GM19397 (cell line): ENCODE results near the gene DGKH.
"Not testable (repeated sequence)": the region's sequence is repeated elsewhere in the genome, so short reads cannot be mapped to it uniquely, and the experiment has no call there.

ENCODE experiments used
- ATAC-seq: cut with Tn5 transposase; IDR thresholded peaks from one replicate; pipeline ENCODE4 v1.9.1; 2021; ENCODE audit warnings: mild to moderate bottlenecking, moderate library complexity; ENCODE audit not compliant: unreplicated experiment

DGKH gene

DNA sequence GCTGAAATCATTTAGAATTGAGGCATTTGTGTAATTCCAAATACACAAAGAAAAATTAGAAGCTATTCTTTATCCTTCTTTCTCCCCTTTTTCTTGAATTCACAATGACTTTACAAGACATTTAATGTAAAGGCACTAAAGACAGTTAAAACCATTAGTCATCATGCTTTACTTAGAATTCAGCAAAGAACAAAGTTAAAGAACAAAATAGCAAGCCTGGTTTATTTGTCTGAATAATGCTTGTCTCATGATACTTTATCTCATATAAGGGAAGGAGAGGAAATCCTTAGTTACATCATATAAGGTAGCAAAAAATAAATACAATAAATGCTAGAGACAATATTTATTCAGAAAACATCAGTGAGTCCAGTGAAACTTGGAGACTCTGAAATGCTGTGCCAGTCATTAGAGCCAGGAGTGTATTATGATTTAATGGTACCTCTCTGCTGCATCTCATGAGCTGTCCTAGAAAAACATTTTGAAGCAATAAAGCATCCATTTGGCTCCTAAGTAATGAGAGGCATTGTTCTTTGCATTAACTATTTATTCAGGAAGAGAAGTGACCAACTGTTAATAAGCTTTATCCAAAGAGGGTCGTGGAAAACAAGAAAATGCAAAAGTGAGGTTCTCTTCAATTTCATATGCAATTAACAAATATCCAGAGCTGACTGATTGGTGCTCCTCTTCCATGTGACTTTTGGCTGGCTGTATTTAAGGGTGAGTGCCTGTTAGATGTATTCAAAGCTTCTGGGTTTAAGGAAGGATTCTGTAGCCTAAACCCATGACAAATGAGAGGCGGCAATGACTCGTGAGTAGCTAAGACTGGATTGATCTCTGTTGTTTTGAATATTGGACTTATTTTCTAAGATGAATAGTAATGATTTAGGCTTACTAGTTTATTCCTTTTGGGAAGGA lies 105.0 kb downstream of the DGKH start:
- ATAC-seq, result no peak

DNA sequence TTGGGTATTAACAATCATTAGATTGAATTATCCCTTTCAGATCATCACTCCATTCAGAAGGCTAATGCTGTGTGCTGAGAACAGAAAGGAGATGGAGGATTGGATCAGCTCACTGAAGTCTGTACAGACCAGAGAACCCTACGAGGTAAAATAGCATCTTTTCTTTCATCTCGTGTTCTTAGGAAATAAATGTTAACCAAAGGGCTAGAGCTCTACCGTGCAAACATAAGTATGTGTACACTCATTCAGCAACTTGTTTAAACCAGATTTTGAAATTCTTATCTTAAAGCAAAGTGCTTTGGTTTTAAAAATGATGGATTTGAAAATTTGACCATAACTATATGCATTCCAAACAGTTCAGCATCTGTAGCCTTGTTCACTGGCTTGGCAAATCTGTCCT lies 106.8 kb downstream of the DGKH start:
- no peak for ATAC-seq

DNA sequence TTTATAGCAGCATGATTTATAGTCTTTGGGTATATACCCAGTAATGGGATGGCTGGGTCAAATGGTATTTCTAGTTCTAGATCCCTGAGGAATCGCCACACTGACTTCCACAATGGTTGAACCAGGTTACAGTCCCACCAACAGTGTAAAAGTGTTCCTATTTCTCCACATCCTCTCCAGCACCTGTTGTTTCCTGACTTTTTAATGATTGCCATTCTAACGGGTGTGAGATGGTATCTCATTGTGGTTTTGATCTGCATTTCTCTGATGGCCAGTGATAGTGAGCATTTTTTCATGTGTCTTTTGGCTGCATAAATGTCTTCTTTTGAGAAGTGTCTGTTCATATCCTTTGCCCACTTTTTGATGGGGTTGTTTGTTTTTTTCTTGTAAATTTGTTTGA lies 114.9 kb downstream of the DGKH start:
- not testable (repeated sequence) for ATAC-seq

DNA sequence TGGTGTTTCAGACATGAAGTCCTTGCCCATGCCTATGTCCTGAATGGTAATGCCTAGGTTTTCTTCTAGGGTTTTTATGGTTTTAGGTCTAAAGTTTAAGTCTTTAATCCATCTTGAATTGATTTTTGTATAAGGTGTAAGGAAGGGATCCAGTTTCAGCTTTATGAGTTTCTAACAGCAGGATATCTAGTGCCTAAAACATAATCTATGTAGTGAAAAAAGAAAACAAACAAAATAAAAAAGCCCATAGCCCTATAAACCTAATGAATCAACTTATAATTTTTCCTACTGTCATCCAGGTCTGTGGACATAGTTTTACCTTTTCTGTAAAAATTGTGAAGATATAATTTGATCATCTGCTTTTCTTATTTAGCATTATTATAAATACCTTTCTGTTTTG lies 115.5 kb downstream of the DGKH start:
- ATAC-seq, result not testable (repeated sequence)

DNA sequence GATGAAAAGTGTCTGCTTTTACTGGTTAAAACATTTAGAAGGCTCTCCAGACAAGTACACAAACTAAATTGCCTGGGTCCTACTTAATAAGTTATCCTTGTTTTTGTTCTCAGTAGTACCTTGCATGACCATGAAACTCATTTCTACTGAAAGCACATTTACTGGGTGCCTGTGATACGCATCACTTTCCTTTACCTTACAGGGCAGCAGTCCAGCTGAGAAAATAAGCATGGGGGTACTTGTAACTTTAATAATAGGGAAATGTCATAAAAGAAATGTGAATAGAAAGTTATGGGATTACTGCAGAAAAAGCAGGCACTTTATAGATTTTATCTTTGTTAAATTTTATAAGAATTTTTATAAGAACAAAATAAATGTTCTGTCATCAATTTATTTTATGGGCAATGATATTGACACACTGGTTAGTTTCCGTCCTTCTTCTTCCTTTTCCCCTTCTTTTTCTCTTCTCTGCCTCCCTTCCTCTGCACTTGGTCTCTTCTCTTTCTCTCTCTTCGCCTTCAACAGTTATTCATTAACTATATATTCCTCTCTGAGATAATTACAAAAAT lies 116.2 kb downstream of the DGKH start:
- no peak for ATAC-seq

DNA sequence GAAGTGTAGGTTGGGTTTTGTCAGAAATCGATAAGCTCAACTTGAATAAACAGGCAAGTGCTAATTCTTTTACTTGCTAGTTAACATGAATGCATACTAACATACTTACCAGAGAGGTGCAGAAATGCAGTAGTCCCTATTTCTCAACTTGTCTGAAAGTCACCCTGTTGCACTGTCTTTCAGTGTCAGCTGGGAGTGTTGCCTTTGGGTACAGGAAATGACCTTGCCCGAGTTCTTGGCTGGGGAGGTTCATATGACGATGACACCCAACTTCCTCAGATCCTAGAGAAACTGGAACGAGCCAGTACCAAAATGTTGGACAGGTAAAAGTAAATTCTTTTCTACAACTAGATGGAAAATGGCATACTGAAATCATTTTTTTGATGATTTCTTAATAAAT lies 120.0 kb downstream of the DGKH start:
- no peak for ATAC-seq

DNA sequence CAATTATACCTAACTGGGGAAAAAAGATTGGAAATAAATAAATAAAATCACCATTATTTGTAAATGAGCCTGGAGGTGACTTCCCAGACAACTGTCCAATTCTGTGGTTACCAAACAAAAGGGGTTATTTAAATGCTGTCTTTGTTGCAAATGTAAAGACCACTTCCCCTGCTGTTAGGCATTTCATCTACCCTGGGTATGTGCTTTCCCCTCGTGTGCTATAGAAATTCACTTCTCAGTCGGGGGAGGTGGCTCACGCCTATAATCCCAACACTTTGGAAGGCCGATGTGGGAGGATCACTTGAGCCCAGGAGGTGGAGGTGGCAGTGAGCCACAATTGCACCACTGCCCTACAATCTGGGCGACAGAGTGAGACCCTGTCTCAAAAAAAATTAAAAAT lies 121.6 kb downstream of the DGKH start:
- no peak for ATAC-seq

DNA sequence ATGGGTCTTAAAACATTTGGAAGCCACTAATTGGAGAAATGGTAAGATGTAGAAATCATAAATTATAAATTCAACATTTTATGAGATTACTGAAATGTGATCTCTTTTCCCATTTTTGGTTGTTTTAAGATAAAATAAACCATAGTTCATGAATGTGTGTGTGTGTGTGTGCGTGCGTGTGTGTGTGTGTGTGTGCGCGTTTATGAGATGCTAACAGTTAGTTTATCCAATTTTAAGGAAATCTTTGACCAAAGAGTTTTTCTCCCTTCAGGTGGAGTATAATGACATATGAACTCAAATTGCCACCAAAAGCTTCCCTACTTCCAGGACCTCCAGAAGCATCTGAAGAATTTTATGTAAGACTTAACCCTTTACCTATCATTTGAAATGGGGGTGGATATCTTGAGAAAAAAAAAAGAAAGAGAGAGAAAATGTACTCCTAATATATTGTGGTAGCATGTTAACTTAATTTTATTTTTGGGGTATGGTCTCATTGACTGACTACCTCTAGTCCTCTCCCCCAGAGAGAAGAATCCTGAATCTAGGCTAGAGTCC lies 125.4 kb downstream of the DGKH start:
- no peak for ATAC-seq

DNA sequence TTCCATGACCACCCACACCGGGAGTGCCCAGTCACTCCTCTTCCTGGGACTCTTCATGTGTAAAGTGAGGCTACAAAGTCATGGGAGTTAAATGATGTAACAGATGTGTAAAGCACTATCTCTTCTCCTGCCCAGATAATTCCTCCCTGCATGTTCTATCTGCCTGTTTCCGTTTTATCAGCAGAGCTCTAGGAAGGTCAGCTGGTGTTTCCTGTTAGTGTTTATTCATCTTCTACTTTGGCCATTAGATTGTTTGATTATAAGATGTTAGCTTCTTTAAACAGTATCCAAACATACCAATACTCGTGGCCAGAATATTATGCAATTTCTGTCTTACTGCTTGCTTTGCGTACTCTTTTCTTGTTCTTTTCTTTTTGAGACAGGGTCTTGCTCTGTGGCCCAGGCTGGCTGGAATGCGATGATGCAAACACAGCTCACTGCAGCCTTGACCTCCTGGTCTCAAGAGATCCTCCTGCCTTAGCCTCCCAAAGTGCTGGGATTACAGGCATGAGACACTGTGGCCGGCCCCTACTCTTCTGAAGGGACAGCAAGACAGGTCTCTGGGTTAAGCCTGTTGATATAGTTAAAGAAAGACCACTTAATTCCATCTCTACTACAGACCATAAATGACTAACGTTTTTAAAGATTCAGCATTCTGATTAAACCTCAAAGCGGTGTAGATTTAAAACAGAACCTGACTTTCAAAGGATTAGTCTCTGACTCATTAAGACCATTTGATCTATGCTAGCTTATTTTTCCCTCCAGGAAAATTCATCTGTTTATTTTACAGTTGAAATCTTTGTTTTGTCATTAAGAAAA lies 126.1 kb downstream of the DGKH start:
- no peak for ATAC-seq

DNA sequence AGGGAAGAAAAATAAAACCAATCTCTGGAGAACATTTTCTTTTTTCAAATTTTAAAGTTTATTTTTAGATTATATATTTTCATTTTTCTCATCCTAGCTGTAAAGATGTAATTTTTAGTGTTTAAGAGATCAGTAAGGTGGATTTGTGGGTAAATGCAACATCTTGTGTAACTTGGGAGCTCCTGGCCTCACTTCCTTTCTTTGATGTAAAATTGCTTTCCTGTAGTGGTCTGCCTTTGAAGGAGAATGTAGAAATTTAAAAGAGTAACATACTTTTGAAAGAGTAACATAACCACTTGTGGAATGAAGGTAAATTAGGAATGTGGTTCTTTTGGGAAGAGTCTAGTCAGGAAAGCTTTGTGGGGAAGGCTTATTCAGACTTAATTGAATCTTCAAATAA lies 127.8 kb downstream of the DGKH start:
- ATAC-seq, result no peak

DNA sequence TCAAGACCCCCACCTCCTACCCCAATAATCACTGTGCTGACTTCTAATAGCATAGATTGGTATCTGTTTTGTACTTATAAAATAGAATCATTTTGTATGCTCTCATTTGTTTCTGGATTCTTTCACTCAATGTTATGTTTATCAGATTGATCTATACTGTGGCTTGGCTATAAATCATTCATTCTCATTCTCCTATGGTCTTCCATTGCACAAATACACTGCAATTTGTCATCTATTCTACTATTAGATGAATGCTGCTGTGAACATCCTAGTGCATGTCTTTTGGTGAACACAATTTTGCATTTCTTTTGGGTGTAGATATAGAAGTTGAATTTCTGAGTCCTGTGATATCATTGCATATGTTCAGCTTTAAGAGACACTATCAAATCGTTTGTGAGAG lies 128.7 kb downstream of the DGKH start:
- no peak for ATAC-seq

DNA sequence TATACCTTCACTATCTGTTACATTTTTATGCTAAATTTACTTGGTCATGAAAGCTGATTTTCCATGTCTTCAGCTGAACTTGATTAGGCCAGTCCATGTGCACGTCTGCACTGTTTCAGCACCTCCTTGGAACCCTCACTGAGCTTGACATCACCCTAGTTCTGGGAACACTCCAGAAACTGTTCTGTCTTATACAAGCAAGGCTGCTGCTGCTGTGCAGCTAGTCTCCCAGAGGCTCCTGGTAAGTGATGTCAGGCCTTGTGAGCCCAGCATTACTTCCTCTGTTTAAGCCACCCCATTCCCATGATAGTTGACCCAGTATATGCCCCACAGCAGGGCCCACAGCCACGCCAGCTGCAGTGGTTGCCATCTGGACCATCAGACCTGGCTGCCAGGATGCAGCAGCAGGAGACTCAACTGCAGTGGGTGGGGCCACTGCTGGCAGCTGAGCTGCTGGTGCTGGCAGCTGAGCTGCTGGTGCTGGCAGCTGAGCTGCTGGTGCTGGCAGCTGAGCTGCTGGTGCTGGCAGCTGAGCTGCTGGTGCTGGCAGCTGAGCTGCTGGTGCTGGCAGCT lies 133.0 kb downstream of the DGKH start:
- no peak for ATAC-seq

DNA sequence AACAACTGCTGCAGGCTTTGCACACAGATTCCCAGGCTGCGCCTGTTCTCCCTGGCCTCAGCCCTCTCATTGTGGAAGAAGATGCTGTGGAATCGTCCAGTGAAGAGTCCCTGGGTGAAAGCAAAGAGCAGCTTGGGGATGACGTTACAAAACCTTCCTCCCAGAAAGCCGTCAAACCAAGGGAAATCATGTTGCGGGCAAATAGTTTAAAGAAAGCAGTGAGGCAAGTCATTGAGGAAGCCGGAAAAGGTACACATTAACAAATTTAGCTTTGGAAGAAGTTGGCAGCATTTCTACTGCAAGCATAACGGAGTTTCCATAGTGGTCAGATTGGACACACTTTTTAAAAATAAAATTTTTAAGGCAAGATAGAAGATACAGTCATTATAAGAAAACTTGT lies 140.6 kb downstream of the DGKH start:
- ATAC-seq, result no peak

DNA sequence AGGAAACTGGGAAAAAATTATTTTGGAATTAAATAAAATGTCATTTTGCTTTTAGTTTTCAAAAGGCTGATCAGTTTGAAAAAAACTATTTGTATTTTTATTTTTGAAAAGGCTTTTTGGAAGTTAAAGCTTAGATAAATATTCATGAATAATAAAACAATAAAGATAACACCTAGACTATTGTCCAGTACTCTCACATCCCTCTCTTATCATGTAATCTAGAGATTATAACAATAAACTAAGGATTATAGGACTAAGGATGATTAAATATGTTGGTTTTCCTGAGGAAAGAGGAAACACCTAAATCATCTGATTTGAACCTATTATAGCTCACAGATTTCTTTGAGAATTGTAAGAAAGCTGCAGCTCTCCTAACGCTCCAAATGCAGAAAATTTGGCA lies 142.1 kb downstream of the DGKH start:
- no peak for ATAC-seq

DNA sequence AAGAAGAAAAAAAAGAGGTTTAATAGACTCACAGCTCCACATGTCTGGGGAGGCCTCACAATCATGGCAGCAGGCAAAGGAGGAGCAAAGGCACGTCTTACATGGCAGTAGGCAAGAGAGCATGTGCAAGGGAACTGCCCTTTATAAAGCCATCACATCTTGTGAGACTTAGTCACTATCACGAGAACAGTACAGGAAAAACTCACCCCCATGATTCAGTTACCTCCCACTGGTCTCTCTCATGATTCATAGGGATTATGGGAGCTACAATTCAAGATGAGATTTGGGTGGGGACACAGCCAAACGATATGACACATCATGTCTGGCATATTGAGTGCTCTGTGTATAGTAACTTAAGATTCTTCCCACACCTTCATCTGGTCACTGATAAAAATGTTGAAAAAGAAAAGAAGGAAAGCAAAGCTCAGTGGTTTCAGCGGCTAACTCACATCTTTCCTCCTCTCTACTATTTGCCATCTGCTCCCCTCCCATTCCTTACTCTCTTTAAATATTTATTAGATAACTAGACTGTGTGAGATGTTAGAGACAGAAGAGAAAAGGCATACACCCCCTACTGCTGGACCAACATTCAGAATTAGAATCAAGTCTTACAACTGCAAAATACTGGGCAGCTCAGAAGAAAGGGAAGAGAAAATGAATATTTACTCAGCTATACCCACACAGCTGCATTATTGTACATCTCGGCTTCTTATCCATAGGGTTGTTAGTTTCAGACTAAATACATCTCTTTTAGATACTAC lies 163.4 kb downstream of the DGKH start:
- no peak for ATAC-seq

DNA sequence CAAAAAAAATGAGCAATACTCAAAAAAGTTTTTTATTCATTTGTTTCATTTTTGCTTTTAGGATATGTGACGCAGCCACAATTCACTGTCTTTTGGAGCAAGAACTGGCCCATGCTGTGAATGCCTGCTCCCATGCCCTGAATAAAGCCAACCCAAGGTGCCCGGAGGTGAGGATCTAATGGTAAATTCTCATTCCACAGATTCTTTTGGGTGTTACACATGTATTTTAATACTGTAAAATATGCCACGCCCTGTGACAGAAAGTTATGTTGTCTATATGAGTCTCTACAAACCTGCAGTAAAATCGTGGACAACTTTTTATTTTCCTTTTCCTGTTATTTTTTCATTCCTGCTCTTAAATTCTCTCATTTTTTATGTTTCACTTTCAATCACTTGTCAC lies 166.0 kb downstream of the DGKH start:
- no peak for ATAC-seq

DNA sequence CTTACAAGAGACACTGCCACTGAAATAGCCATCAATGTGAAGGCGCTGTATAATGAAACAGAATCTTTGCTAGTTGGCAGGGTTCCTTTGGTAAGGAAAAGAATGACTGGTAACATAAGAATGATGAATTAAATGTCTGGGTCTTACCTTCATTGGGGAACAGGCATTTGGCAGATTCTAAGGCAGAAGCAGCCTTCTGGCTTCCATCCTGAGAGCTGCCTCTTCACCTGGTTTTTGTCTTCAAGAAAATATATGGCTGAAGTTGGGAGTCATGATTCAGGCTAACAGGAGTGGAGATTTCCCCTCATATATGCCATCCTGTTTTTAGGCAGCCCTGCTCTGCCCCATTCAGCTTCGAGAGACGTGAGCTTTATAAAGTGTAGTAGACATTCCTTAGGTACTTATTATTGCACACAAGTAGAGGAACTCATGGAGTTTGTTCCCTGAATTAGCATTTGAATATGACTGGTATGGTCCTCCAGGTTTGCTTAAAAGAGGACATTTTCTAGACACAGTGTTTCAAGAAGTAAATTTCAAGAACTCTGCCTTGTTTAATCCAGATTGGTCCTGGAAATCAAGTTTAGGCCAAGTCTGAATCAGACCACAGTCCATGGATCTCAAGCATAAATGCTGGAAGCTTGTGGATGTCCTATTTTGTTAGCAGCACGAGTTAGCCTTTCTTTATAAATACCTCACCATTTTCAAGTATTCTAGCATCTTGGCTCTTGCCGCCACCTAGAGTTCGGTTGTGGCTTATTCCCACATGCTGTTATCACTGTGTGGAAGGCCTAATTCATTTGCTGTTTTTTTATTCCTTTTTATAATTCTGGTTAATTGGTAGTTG lies 167.4 kb downstream of the DGKH start:
- no peak for ATAC-seq

DNA sequence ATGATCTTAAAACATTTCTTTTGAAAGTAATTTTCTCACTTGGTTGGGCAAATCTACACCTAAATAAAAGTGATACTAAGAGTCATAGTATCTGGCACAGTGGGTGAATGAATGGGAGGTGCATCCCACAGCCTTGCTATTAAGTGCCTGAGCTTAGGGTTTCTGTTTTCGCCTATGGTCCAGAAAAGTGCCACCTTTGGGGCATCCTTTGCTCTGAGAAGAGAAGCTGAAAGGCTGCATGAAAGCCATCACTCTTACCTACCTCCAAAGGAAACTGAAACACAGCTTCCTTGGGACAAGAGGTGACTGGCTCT lies 167.9 kb downstream of the DGKH start:
- ATAC-seq, result no peak

DNA sequence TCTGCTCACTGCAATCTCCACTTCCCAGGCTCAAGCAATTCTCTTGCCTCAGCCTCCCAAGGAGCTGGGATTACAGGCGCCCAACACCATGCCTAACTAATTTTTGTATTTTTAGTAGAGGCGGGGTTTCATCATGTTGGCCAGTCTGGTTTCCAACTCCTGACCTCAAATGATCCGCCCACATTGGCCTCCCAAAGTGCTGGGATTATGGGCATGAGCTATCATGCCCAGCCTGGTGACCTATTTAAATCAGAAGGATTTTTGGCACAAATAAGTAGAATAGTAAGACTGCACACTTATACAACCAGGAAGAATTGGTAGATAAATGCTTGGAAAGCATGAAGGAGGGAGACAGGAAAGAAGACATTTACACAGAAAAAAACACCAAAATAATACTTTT lies 170.1 kb downstream of the DGKH start:
- no peak for ATAC-seq

DNA sequence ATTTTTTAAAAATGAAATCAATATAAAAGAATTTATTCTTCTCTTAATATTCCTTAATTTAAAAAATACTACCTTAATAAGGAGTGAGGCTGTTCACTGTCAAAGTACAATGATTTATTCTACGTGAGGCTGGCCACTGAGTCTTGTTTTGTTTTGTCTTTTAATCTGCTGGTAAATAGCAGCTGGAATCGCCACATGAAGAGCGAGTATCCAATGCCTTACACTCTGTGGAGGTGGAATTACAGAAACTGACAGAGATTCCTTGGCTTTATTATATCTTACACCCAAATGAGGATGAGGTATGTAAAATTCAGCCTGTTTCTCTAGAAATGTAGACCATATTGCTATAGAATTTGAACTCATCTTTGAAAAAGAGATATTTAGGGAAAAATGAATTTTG lies 170.6 kb downstream of the DGKH start:
- no peak for ATAC-seq
